Measurements from ENCODE around the gene KLHL26.
"Not testable (repeated sequence)": the region's sequence is repeated elsewhere in the genome, so short reads cannot be mapped to it uniquely, and the experiment has no call there.

The KLHL26 gene

GRCh38 chr19:18668252-18668631 is 31.4 kb downstream of the KLHL26 start:
- no peak for DNase-seq

GRCh38 chr19:18668744-18669523 is 32.1 kb downstream of the KLHL26 start:
- DNase-seq, result no peak

- no peak for DNase-seq
Observed at GRCh38 chr19:18669524-18669817, 32.6 kb downstream of the KLHL26 start.

GRCh38 chr19:18669883-18670282 is 33.1 kb downstream of the KLHL26 start:
- no peak for DNase-seq

- no peak for DNase-seq
Observed at GRCh38 chr19:18670312-18670711, 33.5 kb downstream of the KLHL26 start.

- DNase-seq, result no peak
Observed at GRCh38 chr19:18671303-18672043, 34.6 kb downstream of the KLHL26 start.

GRCh38 chr19:18672044-18672451 is 35.2 kb downstream of the KLHL26 start:
- DNase-seq, result no peak

GRCh38 chr19:18672606-18673337 is 35.9 kb downstream of the KLHL26 start:
- DNase-seq, result no peak

- DNase-seq, result no peak
Observed at GRCh38 chr19:18674616-18675015, 37.8 kb downstream of the KLHL26 start.

- no peak for DNase-seq
Observed at GRCh38 chr19:18675779-18676178, 39.0 kb downstream of the KLHL26 start.

- DNase-seq, result no peak
Observed at GRCh38 chr19:18676692-18677091, 39.9 kb downstream of the KLHL26 start.

GRCh38 chr19:18677156-18677555 is 40.3 kb downstream of the KLHL26 start:
- DNase-seq, result no peak

GRCh38 chr19:18680148-18680547 is 43.3 kb downstream of the KLHL26 start:
- not testable (repeated sequence) for DNase-seq

- DNase-seq, result no peak
Observed at GRCh38 chr19:18682807-18683108, 45.9 kb downstream of the KLHL26 start.

- DNase-seq, result peak; percentile 72
Observed at GRCh38 chr19:18683109-18683957, 46.5 kb downstream of the KLHL26 start, which contains the start of gene CRTC1. CRTC1 (plus strand) TSS chr19:18683680; CDS start chr19:18683703, 23 bp downstream.

GRCh38 chr19:18683958-18684641 is 47.3 kb downstream of the KLHL26 start:
- no peak for DNase-seq

GRCh38 chr19:18684642-18684993 is 47.8 kb downstream of the KLHL26 start:
- DNase-seq, result no peak

- DNase-seq, result no peak
Observed at GRCh38 chr19:18685597-18686190, 48.9 kb downstream of the KLHL26 start.

- DNase-seq, result no peak
Observed at GRCh38 chr19:18687740-18688465, 51.1 kb downstream of the KLHL26 start.

- no peak for DNase-seq
Observed at GRCh38 chr19:18696023-18696422, 59.2 kb downstream of the KLHL26 start.

GRCh38 chr19:18697680-18698079 is 60.9 kb downstream of the KLHL26 start:
- DNase-seq, result no peak

Data from KG1 (cell line).